Measurements from ENCODE around the gene ADAT3. TPM values are rescaled to one million over a fixed set of nuclear protein-coding genes. Genes with fewer than 3 reads are reported as not detected.

The ADAT3 gene
- total RNA-seq (1 to 10 TPM; 1.2 to 5.1 (median 1.9) TPM), polyA plus RNA-seq (1 to 10 TPM; 1.6 to 3.1 TPM)
- long read RNA-seq, donor 1, partial matches to known transcripts, result 0 of 1 reads
- long read RNA-seq, donor 1, other reads (novel, unspliced or antisense), result 0 of 1 reads
- long read RNA-seq, donor 2, partial matches to known transcripts, result 0 of 1 reads
- long read RNA-seq, donor 2, other reads (novel, unspliced or antisense), result 1 of 1 reads
- long read RNA-seq, donor 3, partial matches to known transcripts, result 1 of 6 reads
- long read RNA-seq, donor 3, other reads (novel, unspliced or antisense), result 1 of 6 reads

DNA sequence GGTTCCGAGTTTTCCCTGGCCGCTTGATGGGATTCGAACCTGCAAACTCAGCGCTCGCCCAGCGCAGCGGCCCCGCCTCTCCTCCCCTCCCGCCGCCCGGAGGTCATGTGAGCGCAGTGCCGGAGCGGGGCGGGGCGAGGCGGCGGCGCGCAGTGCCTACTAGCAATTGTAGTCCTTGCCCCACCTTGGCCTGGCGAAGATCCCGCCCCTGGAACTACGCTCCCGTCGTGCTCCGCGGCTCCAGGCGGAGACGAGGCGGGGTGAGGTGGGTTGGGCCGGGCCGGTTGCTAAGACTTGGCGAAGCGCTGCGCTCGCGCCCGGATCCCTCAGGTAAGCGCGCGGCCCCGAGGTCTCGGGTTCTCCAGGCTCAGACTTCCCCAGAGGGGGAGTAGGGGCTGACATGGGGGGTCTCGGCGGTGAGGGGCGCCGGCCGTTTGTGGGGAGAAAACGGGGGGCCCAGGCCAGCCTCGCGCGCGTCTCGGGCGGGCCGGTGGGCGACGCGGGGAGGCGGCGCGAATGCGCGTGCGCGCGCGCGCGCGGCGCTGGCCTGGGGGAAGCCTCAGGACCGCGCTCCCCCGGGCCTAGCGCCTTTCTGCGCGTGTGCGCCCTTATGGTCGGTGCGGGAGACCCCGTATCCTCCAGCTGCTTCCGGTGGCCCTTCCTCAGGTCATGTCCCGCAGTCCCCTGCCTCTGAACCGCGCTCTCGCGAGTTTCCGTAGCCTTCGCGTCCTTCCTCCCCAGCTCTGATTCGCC is at the start of gene ADAT3, which contains the start of gene SCAMP4:
Gene ADAT3, plus strand, starts transcription at position 290 of the 753 bp plus-strand sequence. CDS start 6,649 bp downstream, outside the sequence.
Gene SCAMP4, plus strand, starts transcription at position 290 of the 753 bp plus-strand sequence. CDS start 9,621 bp downstream, outside the sequence.
- 1 to 3% (median 1%) methylated on average over 24 to 92 of the region's 92 CpGs for WGBS, 4 donors
- Histone ChIP-seq H3K27me3 (no peaks in the 10 kb centered on the region), H3K27ac (peak within 1 kb of the TSS; percentile 41 to 95 (median 84)), H3K36me3 (peaks cover 0 to 10% (median 0%) of the 10 kb centered on the region in 9 donors), H3K4me3 (peak within 1 kb of the TSS; percentile 46 to 90 (median 72)), H3K9me3 (no peaks in the 10 kb centered on the region), H3K4me1 (peaks cover 0 to 66% (median 10%) of the 10 kb centered on the region in 12 donors)
- ATAC-seq, result peak; percentile 96 to 99 (median 98)
- TF ChIP-seq, protein P1, sequence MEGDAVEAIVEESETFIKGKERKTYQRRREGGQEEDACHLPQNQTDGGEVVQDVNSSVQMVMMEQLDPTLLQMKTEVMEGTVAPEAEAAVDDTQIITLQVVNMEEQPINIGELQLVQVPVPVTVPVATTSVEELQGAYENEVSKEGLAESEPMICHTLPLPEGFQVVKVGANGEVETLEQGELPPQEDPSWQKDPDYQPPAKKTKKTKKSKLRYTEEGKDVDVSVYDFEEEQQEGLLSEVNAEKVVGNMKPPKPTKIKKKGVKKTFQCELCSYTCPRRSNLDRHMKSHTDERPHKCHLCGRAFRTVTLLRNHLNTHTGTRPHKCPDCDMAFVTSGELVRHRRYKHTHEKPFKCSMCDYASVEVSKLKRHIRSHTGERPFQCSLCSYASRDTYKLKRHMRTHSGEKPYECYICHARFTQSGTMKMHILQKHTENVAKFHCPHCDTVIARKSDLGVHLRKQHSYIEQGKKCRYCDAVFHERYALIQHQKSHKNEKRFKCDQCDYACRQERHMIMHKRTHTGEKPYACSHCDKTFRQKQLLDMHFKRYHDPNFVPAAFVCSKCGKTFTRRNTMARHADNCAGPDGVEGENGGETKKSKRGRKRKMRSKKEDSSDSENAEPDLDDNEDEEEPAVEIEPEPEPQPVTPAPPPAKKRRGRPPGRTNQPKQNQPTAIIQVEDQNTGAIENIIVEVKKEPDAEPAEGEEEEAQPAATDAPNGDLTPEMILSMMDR (IDR thresholded peaks at IDR 0.05), result no peak
- TF ChIP-seq POLR2A (IDR thresholded peaks at IDR 0.05), result peak in 1 of 2 donors; percentile 83
- peak; percentile 99 to 100 (median 100) for DNase-seq
- intact Hi-C loops (cut with DNase I), result no loop called here

GRCh38 chr19:1855828-1856255 is 49.4 kb upstream of the ADAT3 start:
- 29 to 38% (median 34%) methylated on average over 12 to 13 of the region's 13 CpGs for WGBS, 4 donors
- Histone ChIP-seq H3K9me3 (no peaks in the 10 kb centered on the region), H3K36me3 (peaks cover 0 to 6% (median 0%) of the 10 kb centered on the region in 9 donors), H3K4me1 (peaks cover 8 to 93% (median 60%) of the 10 kb centered on the region in 12 donors), H3K27ac (peak overlapping the region; percentile 79 to 98 (median 91)), H3K4me3 (peak overlapping the region in 11 of 12 donors; percentile 36 to 71 (median 62)), H3K27me3 (peaks cover 0 to 7% (median 0%) of the 10 kb centered on the region in 9 donors)
- intact Hi-C loops (cut with DNase I), result no loop called here
- ATAC-seq, result peak in 2 of 4 donors; percentile 0 to 2
- TF ChIP-seq, protein P1 (IDR thresholded peaks at IDR 0.05), result no peak
- no peak for TF ChIP-seq POLR2A (IDR thresholded peaks at IDR 0.05)
- peak in 2 of 5 donors; percentile 42 to 70 for DNase-seq

- Histone ChIP-seq H3K27ac (peak overlapping the region; percentile 79 to 98 (median 91)), H3K27me3 (peaks cover 0 to 7% (median 0%) of the 10 kb centered on the region in 9 donors), H3K4me1 (peaks cover 8 to 98% (median 64%) of the 10 kb centered on the region in 12 donors), H3K36me3 (peaks cover 0 to 6% (median 0%) of the 10 kb centered on the region in 9 donors), H3K4me3 (peak overlapping the region; percentile 38 to 71 (median 58)), H3K9me3 (no peaks in the 10 kb centered on the region)
- TF ChIP-seq, protein P1 (IDR thresholded peaks at IDR 0.05), result no peak
- TF ChIP-seq POLR2A (IDR thresholded peaks at IDR 0.05), result no peak
- ATAC-seq (no peak), DNase-seq (no peak)
- 31 to 59% (median 41%) methylated on average over 3 to 6 of the region's 6 CpGs for WGBS, 4 donors
- intact Hi-C loops (cut with DNase I), result no loop called here
Observed at GRCh38 chr19:1856345-1856697, 48.9 kb upstream of the ADAT3 start.
